Occipital lobe (tissue), 2 donors: ENCODE data around the gene ARHGEF4. TPM values are rescaled to one million over a fixed set of nuclear protein-coding genes. Genes with fewer than 3 reads are reported as not detected.
A peak's percentile ranks its signal among the peaks of the same experiment; 100 is the strongest.

ENCODE experiments used
- DNase-seq: peaks from one replicate; lab custom pipeline; 2025; lab: John Stamatoyannopoulos, UW
- total RNA-seq: library from RNA; depleted of rRNA; stranded (reverse); fragments of >200 nt; gene quantifications from one replicate; pipeline ENCODE4 v1.2.3, GENCODE V29; 2014

Gene ARHGEF4
- total RNA-seq, 1 donor from 2014 or later = 38.7 TPM

DNA sequence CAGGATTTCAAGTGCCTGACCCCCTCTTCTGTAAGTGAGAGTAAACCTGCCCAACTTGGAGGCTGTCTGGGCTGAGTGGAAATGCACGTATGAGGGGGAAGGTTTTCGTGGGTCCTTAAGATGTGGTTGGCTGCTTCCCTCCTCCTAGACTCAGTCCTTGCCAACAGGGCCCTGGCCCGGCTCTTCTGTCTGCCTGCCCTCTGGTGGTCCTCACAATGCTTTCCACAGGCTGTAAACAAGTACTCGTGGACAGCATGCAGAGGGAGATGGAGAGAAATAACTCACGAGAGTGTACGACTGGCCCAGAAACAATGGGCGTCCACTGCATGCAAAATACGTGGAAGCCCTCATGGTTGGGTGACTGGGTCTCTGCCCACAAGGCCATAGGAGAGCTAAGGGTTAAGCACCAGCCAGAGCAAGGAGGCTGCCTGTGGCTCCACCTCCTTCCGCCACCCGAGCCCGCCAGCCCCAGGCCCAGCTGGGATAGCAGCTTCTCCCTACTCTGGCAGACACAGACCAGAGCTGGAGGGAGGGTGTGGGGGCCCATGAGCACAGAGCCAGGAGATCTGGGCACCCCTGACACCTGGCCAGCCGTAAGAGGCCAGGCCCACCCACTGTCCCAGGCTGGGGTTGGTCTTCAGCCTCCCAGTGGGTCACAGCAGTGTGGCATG lies 17.0 kb upstream of the ARHGEF4 start:
- no peak for DNase-seq

DNA sequence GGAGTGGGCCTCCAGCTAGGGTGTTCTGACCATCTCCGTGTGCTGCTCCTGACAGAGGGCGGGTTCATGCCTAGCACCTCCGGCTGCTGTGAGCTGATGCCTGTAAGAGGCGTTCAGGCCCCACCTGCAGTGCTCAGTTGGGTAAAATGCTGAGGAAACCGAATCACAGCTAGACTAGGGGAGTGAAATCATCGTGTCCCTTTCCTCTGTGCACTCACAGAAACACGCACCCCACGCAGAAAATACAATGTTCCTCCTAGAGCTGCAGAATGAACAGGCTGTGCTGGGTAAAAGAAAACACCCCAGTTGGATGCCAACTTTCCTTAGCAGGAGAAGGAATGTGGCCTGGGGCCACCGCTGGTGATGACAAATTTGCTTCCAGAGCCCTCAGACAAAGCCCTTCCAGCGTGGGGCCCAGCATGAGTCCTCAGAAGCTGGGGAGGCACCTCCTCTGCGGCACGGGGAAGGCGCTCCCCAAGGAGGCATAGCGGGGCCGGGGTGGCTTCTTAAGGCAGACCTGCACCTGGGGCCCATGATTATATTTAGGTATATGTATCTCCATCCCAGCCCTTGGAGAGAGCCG lies 16.3 kb upstream of the ARHGEF4 start:
- DNase-seq = peak; percentile 64

DNA sequence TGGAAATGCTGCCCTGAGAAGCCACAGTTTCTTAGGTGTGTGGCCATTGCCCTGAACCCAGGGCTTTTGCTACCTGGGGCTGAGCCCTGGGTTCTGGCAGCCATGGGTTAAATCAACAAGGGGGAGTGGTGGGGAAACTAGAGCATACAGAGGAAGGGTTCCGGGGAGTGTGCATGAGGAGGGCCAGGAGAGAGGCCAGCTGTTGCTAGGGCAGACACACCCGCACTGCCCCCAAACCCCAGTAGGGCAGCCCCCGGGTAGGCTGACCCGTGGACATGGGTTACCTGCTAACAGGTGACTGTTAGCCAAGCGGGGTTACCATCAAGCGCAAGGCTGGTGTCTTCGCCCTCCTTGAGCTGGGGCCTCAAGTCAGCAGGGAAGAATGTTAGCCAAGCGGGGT lies 14.8 kb upstream of the ARHGEF4 start:
- no peak for DNase-seq

DNA sequence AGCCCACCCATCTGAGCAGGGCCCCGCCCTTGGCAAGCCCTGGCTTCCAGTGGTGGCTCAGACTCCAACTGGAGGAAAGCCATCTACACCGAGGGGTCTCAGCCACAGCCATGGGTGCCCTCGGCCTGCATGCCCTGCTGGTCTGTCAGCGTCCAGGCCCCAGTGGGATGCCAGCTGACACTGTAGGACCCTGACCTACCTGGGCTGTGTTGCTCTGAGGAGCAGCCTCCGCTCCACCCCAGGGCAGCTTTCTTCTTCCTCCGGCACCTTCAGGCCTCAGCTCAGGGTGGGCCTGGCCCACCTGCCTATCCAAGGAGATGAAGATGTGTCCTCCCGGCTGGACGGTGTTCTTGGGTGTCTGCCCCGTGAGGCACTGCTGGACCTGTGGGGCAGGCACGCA lies 13.9 kb upstream of the ARHGEF4 start:
- DNase-seq = no peak

DNA sequence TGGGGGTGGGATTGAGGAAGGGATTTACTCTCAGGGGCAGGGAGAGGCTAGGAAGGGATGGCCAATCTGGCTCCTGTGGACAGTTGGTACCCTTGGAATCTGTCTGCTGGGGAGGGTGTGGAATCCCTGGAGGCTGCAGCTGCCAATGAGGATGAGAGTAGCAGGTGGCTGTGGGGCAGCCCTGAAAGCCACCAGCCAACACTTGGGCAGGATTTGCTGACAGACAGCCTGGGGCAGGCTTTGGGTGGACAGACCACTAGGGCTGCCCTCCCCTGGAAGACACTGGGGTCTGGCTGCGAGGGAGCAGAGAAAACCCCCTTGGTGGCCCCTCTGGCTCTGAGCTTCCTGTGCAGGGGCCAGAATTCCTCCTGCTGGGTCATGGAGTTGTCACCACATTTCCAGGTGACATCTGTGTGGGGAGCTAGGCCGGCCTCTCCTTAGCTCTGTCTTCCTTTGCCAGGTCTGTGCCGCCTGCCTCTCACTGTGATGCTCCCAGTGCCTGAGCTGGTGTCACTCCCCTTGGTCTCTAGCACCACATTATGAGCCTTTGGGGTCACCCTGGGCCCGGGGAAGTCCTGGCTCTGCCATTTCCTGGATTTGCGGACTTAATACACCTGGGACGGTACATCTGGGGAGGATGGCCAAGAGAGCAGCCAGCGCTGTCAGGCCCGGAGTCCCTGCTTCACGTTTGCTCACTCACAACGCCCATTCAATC lies 13.4 kb upstream of the ARHGEF4 start:
- DNase-seq = no peak

DNA sequence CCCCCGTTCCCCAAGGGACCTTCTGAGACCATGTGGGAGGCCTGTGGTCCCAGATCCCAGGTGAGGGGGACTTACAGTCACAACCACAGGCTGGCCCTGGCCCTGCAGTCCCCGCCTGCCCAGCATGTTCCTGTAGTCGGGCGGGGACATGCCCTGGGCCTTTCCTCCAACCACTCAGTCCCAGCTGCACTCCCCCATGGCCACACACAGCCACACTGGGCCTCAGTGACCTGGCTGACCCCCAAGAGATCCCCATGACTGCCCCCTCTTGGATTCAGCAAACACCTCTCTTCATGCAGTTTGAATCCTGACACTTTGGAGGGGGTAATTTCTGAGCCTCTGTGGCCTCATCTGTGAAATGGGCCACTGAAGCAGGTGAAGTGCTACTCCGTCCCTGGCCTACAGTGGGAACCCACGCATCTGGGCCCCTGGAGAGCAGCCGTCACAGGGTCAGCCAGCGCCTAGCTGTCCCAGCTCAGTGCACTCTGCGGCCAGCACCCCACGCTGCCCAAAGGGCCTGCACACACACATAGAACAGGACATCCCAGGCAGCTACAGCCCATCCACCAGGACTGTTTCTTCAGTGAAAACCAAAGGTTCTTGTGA lies 12.7 kb upstream of the ARHGEF4 start:
- no peak for DNase-seq

DNA sequence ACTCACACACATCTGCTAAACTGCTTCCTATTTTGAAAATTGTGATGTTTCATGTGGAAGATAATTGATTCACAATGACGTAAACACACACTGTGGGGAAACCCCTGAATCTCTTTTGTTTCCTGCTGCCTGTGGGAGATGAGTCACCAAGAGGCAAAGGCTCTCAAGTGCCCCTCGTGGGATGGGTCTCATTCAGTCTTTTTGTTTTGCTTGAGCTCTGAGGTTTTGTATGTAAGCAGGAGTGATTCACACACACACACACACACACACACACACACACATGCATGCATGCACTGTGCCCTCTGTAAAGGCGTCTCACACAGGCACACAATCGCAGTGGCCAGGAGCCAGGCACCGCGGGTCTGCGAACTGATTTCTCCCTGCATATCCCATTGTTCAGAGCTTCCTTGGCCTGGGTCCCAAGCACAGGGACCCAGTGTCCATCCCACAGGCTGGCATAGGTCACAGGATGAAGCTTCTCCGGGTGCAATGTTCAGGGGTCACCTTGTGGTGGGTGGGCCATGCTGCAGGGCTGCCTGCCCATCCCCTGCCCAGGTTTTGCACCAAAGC lies 12.1 kb upstream of the ARHGEF4 start:
- DNase-seq = peak; percentile 25

DNA sequence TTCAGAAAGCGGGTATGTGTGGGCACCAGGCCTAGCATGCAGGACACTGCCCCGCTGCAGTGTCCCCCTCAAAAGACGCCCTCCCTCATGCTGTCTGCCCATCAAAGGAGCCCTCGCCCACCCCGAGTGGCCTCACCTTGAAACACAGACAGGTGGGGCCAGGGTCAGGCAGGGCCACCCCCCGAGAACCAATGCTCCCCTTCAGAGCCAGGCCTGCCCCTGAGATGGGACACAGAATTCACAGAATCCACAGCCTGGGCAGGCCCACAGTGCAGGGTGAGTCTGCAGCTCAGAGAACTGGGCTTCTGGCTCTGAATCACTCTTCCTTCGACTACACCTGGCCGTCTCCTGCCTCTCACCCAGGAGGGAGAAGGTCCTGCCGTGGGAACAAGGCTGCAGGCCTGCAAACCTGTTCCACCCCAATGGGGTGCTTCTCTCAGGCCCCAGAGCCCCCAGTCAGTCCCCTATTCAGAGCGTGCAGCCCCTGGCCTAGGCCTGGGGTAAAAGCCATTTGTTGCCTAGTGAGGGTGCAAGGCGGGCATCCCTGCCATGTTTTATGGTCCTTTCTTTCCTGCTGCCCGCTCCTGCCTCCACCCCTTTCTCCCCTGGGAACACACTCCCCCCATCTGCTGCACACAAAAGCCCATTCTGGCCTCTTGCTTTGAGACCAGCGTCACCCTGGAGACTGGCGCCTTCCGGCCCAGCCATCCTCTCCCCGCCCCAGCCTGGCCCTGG lies 11.3 kb upstream of the ARHGEF4 start:
- peak; percentile 42 for DNase-seq

DNA sequence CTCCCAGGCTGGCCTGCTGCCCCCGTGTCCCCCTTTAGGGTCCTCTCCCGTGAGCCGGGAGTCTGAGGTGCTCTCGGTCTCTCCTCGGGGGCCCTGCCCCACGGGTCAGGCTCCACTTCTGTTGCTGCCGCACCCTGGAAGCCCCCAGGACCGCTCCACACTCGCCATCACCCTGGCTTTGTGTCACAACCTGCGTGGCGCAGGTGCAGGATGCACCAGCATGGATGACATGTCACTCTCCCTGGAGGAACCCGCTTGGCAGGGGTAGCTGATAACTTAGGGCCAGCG lies 10.8 kb upstream of the ARHGEF4 start:
- DNase-seq = no peak

DNA sequence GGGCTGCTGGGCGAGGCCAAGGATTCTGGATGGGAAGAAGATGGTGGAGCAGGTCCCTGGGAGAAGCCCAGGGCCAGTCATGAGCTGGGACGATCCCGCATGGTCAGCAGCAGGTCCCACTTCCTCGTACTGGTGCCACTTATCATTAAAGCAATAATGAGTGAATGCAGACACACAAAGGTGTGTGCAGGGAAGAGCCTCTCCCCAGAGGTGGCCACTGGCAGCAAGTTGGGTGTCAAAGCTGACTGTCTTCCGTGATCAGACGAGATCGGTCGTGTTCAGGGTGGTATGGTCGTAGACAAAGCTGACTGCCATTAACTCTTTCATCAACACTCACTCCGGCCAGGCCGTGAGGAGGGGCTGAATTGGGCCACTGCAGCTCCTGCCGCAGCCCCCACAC lies 10.3 kb upstream of the ARHGEF4 start:
- DNase-seq = no peak

DNA sequence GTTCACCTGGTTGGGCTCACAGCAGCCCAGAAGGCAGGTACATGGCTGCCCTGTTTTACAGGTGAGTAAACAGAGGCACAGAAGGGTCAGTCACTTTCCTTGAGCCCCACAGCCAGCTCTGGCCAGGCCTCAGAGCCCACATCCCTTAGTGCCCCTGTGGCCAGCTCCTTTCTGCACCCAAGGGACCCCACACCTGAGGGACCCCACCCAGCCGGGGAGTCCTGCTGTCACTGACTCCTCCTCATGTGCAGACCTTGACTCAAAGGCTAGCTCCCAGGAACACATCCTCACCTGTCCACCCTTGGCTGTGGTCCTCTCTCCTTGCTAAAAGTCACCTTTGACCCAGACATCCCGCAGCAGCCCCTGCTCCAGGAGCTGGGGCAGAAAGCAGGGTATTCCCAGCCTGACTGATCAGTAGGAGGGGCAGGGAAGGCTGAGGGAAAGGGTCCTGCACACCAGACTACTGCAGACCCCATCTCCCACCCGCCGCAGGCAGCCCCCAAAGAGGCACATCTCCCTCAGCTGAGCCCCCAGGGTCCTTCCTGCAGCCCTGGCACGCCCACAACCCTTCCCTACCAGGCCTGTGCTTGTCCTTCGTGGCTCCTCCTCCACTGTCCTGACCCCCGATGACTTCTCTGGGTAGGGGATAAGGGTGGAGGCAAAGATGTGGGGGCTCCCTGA lies 9.8 kb upstream of the ARHGEF4 start:
- no peak for DNase-seq

DNA sequence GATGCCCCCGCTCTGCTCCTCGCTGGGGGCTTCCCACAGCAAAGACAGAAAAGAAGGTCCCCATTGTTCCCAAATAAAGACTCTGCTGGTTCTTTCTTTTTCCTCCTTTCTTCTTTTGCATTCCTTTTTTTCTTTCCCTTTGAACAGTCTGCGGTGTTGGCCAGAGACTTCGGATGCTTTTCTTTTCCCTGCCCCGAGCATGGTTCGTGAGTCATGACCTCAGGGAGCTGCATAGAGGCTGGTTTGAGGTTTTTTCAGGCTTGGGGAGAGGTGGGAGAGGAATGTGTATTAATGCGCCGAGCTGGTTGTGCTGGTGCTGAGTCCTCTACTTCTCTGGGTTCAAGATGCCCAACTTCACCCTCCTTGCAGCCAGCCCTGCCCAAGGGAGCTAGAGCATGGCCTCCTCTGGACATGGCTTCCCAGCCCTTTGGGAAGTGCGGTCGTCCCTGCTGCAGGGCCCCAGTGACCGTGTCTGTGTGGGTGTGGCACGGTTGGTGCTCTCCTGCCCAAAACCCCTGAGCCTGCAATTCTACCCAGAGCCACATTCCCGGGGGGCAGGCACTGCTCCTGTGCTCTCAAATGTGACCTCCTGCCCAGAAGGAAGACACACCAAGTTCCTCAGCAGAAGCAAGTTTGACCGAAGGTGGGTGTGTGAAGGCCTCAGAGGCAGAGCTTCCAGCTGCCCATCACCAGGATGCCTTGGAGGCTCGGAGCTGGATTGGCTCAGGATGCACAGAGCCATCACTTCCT lies 9.0 kb upstream of the ARHGEF4 start:
- no peak for DNase-seq

DNA sequence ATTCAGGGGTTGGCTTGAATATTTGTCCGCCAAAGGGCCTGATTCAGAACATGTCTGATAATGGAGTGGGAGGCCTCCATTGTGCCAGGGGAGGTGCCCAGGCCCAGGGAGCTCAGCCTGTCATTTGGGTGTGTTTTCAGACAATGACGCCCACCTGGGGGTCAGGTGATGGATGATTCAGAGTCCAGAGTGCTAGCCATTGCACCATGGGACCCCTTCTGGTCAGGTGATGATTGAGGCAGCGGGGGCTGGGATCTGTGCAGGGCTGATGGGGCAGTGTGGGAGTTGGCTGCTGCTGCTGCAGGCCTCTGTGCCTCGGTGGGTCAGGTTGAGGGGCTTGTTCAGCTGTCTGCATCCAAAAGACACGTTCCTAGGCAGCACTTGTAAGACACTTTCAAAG lies 8.3 kb upstream of the ARHGEF4 start:
- no peak for DNase-seq

DNA sequence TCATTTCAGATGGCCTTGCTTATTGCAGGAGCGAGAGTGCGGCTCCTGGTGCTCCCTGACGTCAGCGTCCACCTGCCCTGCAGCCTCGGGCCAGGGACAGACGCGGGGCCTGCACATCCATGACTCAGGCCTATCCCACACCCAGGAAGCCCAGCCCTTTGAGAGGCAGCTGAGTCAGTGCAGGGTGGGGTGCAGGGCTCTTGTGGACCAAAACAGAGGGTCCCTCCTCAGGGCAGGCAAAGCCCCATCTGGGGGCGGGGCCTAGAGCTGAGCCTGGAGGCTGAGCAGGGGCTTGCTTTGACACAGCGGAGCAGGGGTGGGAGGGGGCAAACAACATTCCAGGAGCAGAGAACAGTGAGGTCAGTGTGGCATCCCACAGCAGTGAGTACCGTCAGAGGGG lies 7.7 kb upstream of the ARHGEF4 start:
- DNase-seq = no peak

DNA sequence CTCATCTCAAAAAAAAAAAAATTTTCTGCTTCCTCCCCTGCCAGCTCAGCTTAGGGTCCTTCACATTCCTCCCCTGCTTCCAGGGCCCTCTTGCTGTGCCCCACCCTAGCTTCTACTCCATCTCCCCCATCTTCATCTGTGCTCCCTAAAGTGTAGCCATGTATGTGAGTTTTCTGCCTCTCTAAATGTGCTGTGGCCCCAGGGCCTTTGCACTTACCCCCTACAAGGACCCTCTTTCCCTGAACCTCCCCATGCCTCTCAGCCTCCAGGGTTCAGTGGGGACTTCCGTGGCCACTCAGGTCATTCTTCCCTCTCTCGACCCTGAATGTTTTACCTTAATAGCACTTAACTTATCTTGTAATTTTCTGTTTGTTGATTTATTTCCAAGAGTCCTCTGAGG lies 6.2 kb upstream of the ARHGEF4 start:
- DNase-seq = no peak

DNA sequence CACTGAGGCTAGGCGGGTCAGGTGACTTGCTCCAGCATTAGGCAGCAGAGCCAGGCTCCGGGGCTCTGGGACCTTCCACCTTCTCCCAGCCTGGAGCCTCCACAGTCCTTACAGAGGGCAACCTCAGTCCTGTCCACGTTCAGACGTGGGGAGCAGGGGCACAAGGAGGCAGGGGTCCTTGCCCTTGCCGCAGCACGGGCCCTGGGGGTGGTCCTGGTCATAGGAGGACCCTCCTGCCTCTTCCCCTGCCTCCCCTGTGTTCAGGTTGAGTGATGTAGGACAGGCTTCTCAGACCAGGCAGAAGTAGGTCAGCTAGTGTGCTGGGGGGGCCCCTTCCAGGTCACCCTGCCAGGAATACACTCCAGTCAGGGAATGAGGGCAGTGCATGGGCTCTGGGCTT lies 5.4 kb upstream of the ARHGEF4 start:
- no peak for DNase-seq

DNA sequence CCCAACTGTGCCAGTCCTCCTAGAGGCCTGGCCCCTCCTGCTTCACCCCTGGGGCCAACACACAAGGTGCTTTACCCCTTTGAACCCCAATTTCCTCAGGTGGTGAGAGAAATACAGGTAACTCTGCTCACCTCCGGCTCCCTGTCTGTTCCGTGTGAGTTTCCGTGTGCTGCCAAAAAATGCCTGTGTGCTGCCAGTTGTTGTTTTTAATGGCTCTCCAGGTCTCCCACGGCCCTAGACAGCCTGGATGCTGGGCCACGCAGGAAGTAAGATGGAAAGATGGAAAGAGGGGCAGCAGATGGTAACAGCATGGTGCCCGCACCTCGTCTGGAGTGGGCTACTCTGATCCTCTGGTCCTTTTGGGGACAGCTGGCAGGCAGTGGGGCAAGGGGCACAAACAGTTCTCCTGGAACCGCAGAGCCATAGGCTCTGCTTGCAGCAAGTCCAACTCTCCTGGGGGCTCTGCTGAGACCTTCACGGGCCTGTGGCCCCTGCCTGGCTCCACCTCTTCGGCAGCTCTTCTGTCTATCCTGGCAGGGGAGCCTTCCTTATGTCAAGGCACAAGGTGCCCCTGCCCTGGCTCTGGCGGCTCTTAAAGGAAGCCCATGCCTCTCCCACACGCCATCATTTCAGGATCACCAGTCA lies 4.3 kb upstream of the ARHGEF4 start:
- no peak for DNase-seq

DNA sequence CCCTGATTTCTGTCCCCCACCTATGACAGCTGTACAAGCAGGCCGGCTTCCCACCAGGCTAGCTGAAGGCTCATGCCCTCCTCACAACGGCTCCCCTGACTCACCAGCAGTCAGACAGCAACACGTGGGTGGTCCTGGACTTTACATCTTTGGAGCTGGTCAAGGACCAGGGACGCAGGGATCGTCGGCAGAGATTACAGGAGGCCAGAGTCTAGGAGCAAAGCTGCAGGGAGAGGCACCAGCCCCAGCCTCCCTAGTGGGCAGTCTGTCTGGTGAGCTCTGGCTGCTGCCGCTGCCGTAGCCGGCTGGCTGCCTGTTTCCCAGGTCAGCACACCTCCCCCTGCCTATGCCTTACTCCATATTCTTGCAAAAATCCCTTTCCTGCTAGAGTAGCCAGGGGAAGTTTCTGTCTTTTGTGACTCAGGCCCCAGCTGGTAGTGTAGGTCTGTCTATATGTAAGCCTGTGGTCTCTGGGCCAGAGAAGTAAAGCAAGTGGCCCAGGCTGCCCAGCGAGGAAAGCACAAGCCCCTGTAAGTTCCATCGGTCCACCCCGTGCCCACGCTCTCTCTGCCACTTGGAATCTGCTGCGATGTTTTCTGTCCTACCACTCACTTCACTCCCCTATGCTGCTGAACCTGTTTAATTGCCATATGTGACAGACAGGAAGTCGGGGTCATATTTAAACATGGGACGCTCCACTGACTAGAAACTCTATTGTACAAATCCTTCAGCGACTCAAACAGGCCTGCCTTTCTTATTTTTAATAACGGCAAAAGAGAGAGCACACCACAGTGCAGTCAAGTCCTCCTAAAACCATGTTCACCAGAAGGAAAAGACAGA lies 2.4 kb upstream of the ARHGEF4 start:
- no peak for DNase-seq
